WTC11 (cell line): ENCODE data around the gene DHX34. TPM values are rescaled to one million over a fixed set of nuclear protein-coding genes. Genes with fewer than 3 reads are reported as not detected.

Experiments used
- ATAC-seq: fragments of 200-7000 bp; cut with Tn5 transposase; 2 replicates; pipeline ENCODE4 v1.10.0; 2021; ENCODE audit warnings: mild to moderate bottlenecking, moderate library complexity
- CTCF ChIA-PET: fragments of 300-600 bp; sonication (Branson Sonifier 250); formaldehyde crosslinking; loops from one replicate; lab custom pipeline; 2021; ENCODE audit warnings: antibody characterized with exemption; lab: Charles Lee
- POLR2A ChIA-PET: fragments of 350-600 bp; sonication (Branson Sonifier 250); formaldehyde crosslinking; loops from one replicate; lab custom pipeline; 2021; ENCODE audit warnings: antibody characterized with exemption; lab: Charles Lee
- DNase-seq: peaks from one replicate; pipeline ENCODE4 v3.0.0; 2021; ENCODE audit warnings: low spot score
- H3K27ac Mint-ChIP-seq: 2 replicates; pipeline ENCODE4 v1.8.0; 2021; ENCODE audit warnings: mixed read lengths
- H3K27me3 Mint-ChIP-seq: 2 replicates; pipeline ENCODE4 v1.8.0; 2021; ENCODE audit warnings: low read depth, mild to moderate bottlenecking, moderate library complexity, mixed read lengths
- H3K36me3 Mint-ChIP-seq: 2 replicates; pipeline ENCODE4 v1.8.0; 2021; ENCODE audit warnings: mixed read lengths
- H3K4me1 Mint-ChIP-seq: 2 replicates; pipeline ENCODE4 v1.8.0; 2022; ENCODE audit warnings: mixed read lengths
- H3K4me3 Mint-ChIP-seq: 2 replicates; pipeline ENCODE4 v1.8.0; 2021; ENCODE audit warnings: mild to moderate bottlenecking, moderate library complexity, mixed read lengths
- H3K9me3 Mint-ChIP-seq: 2 replicates; pipeline ENCODE4 v1.8.0; 2021; ENCODE audit warnings: mixed read lengths
- ATF1 ChIP-seq: sonication (generic); formaldehyde crosslinking; IDR thresholded peaks from 2 replicates; pipeline ENCODE4 v1.8.1; 2023; ENCODE audit warnings: mild to moderate bottlenecking, moderate library complexity, missing genetic modification reagents
- CREB1 ChIP-seq: sonication (generic); formaldehyde crosslinking; IDR thresholded peaks from 2 replicates; pipeline ENCODE4 v1.8.0; 2023; ENCODE audit warnings: mild to moderate bottlenecking, missing genetic modification reagents
- IRF2 ChIP-seq: sonication (generic); formaldehyde crosslinking; IDR thresholded peaks from 2 replicates; pipeline ENCODE4 v1.8.0; 2022; ENCODE audit warnings: low read depth, missing genetic modification reagents, borderline replicate concordance
- MYBL2 ChIP-seq: sonication (generic); formaldehyde crosslinking; IDR thresholded peaks from 2 replicates; pipeline ENCODE4 v1.8.1; 2023; ENCODE audit warnings: mild to moderate bottlenecking, moderate library complexity, missing genetic modification reagents
- OVOL2 ChIP-seq: fragments of 250-450 bp; sonication (Bioruptor Pico); IDR thresholded peaks from 2 replicates; pipeline ENCODE4 v1.9.0; 2021; ENCODE audit warnings: mild to moderate bottlenecking, borderline replicate concordance
- PRRX2 ChIP-seq: fragments of 250-450 bp; sonication (Bioruptor Pico); IDR thresholded peaks from 2 replicates; pipeline ENCODE4 v1.8.0; 2021; ENCODE audit warnings: mild to moderate bottlenecking
- RELA ChIP-seq: sonication (generic); formaldehyde crosslinking; IDR thresholded peaks from 2 replicates; pipeline ENCODE4 v1.8.1; 2022; ENCODE audit warnings: missing genetic modification reagents, mild to moderate bottlenecking, borderline replicate concordance
- RORB ChIP-seq: fragments of 250-450 bp; sonication (Bioruptor Pico); IDR thresholded peaks from 2 replicates; pipeline ENCODE4 v1.9.0; 2021; ENCODE audit warnings: mild to moderate bottlenecking
- SOX15 ChIP-seq: fragments of 250-450 bp; sonication (Bioruptor Pico); IDR thresholded peaks from 2 replicates; pipeline ENCODE4 v1.9.0; 2021; ENCODE audit warnings: mild to moderate bottlenecking
- TEAD4 ChIP-seq: sonication (generic); formaldehyde crosslinking; IDR thresholded peaks from 2 replicates; pipeline ENCODE4 v1.8.0; 2022; ENCODE audit warnings: mild to moderate bottlenecking, missing genetic modification reagents
- TP53 ChIP-seq: sonication (generic); formaldehyde crosslinking; IDR thresholded peaks from 2 replicates; pipeline ENCODE4 v1.8.1; 2023; ENCODE audit warnings: mild to moderate bottlenecking, missing genetic modification reagents
- ZNF138 ChIP-seq: sonication (generic); formaldehyde crosslinking; conservative IDR thresholded peaks from 2 replicates; pipeline ENCODE4 v1.8.1; 2022; ENCODE audit warnings: mild to moderate bottlenecking, moderate library complexity, missing genetic modification reagents
- total RNA-seq: library from RNA; stranded (reverse); gene quantifications from 3 replicates; pipeline ENCODE4 v1.2.3, GENCODE V29; 2021
- TF ChIP-seq, protein P1 (sequence below): fragments of 250-450 bp; sonication (Bioruptor Pico); IDR thresholded peaks from 2 replicates; pipeline ENCODE4 v1.9.0; 2021; ENCODE audit warnings: moderate library complexity, mild to moderate bottlenecking, inconsistent platforms, borderline replicate concordance
- TF ChIP-seq, protein P2 (sequence below): fragments of 250-450 bp; sonication (Bioruptor Pico); IDR thresholded peaks from 2 replicates; pipeline ENCODE4 v1.9.0; 2021; ENCODE audit warnings: mild to moderate bottlenecking
- TF ChIP-seq, protein P3 (sequence below): sonication (generic); formaldehyde crosslinking; conservative IDR thresholded peaks from 2 replicates; pipeline ENCODE4 v1.8.1; 2022; ENCODE audit warnings: mild to moderate bottlenecking, missing genetic modification reagents
- TF ChIP-seq, protein P4 (sequence below): fragments of 250-450 bp; sonication (Bioruptor Pico); IDR thresholded peaks from 2 replicates; pipeline ENCODE4 v1.9.0; 2021; ENCODE audit warnings: mild to moderate bottlenecking
- TF ChIP-seq, protein P5 (sequence below): fragments of 200-600 bp; IDR thresholded peaks from 2 replicates; pipeline ENCODE4 v1.8.0; 2022; ENCODE audit warnings: antibody characterized with exemption
- TF ChIP-seq, protein P6 (sequence below): sonication (generic); formaldehyde crosslinking; IDR thresholded peaks from 2 replicates; pipeline ENCODE4 v1.8.1; 2023; ENCODE audit warnings: mild to moderate bottlenecking, missing genetic modification reagents, borderline replicate concordance

Gene DHX34
- total RNA-seq, 1 experiment from 2014 or later: 35.6 TPM

DNA sequence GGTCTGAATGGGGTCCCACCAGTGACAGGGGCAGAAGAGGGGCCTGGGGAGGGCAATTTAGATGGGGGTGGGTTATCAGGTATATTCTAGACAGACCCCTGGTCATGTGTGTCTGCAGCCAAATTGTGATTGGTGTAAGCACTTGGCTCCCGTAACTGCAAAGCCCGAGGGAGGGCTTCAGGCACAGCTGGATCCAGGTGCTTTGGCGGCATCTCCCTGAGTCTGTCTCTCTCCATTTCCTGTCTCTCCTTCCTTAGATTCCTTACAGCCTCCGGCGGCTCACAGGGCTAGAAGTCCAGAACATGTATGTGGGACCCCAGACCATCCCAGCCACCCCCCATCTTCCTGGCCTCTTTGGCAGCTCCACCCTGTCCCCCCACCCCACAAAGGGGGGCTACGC lies 31.4 kb downstream of the DHX34 start (continued):
- TF ChIP-seq SOX15 (CRISPR knock-in tag) (no peak), RELA (CRISPR knock-in tag) (no peak), OVOL2 (CRISPR knock-in tag) (no peak), MYBL2 (CRISPR knock-in tag) (no peak), PRRX2 (CRISPR knock-in tag) (no peak)
- TF ChIP-seq, protein P1, sequence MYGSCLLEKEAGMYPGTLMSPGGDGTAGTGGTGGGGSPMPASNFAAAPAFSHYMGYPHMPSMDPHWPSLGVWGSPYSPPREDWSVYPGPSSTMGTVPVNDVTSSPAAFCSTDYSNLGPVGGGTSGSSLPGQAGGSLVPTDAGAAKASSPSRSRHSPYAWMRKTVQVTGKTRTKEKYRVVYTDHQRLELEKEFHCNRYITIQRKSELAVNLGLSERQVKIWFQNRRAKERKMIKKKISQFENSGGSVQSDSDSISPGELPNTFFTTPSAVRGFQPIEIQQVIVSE (CRISPR knock-in tag): no peak
- TF ChIP-seq, protein P2, sequence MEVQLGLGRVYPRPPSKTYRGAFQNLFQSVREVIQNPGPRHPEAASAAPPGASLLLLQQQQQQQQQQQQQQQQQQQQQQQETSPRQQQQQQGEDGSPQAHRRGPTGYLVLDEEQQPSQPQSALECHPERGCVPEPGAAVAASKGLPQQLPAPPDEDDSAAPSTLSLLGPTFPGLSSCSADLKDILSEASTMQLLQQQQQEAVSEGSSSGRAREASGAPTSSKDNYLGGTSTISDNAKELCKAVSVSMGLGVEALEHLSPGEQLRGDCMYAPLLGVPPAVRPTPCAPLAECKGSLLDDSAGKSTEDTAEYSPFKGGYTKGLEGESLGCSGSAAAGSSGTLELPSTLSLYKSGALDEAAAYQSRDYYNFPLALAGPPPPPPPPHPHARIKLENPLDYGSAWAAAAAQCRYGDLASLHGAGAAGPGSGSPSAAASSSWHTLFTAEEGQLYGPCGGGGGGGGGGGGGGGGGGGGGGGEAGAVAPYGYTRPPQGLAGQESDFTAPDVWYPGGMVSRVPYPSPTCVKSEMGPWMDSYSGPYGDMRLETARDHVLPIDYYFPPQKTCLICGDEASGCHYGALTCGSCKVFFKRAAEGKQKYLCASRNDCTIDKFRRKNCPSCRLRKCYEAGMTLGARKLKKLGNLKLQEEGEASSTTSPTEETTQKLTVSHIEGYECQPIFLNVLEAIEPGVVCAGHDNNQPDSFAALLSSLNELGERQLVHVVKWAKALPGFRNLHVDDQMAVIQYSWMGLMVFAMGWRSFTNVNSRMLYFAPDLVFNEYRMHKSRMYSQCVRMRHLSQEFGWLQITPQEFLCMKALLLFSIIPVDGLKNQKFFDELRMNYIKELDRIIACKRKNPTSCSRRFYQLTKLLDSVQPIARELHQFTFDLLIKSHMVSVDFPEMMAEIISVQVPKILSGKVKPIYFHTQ (CRISPR knock-in tag): no peak
- TF ChIP-seq, protein P3, sequence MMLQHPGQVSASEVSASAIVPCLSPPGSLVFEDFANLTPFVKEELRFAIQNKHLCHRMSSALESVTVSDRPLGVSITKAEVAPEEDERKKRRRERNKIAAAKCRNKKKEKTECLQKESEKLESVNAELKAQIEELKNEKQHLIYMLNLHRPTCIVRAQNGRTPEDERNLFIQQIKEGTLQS (CRISPR knock-in tag): no peak
- TF ChIP-seq, all 79 proteins: peak for 0

DNA sequence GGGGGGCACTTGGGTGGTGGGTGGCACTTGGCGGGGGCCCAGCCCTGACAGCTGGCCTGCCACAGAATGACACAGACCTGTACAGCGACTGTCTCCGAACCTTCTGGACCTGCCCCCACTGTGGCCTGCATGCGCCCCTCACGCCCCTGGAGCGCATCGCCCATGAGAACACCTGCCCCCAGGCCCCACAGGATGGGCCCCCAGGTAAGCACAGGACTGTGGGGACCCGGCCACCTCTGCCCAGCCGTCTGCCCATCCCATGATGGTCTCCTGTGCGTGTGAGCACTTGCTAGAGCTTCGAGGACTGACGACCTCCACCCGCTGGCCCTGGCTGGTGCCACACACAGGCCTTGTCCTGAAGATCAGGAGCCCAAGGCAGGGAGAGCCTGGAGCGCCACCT lies 32.0 kb downstream of the DHX34 start:
- peaks cover 36% of the 10 kb centered on the region for H3K36me3 Mint-ChIP-seq
- H3K4me1 Mint-ChIP-seq: peaks cover 7% of the 10 kb centered on the region; the same call in 1 of the 2 replicates
- no peak overlapping the region for H3K27ac Mint-ChIP-seq
- CTCF ChIA-PET: interaction anchor here (1.3 to 4.6 kb wide), 2 partner anchors 10 to 47 kb away, joined by 6 to 29 read pairs; no protein-coding TSS in a partner anchor
- POLR2A ChIA-PET: interaction anchor here (1.6 kb wide), 1 partner anchor 10 kb away, joined by 6 read pairs; no protein-coding TSS in a partner anchor
- DNase-seq: no peak
- H3K4me3 Mint-ChIP-seq: no peak overlapping the region
- ATAC-seq: no peak
- H3K9me3 Mint-ChIP-seq: no peaks in the 10 kb centered on the region
- no peak for TF ChIP-seq IRF2 (CRISPR knock-in tag)
- TF ChIP-seq ZNF138 (CRISPR knock-in tag): no peak
- TF ChIP-seq ATF1 (CRISPR knock-in tag): no peak
- no peak for TF ChIP-seq MYBL2 (CRISPR knock-in tag)
- TF ChIP-seq, protein P4, sequence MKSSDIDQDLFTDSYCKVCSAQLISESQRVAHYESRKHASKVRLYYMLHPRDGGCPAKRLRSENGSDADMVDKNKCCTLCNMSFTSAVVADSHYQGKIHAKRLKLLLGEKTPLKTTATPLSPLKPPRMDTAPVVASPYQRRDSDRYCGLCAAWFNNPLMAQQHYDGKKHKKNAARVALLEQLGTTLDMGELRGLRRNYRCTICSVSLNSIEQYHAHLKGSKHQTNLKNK: no peak
- no peak for TF ChIP-seq TEAD4
- TF ChIP-seq, protein P5, sequence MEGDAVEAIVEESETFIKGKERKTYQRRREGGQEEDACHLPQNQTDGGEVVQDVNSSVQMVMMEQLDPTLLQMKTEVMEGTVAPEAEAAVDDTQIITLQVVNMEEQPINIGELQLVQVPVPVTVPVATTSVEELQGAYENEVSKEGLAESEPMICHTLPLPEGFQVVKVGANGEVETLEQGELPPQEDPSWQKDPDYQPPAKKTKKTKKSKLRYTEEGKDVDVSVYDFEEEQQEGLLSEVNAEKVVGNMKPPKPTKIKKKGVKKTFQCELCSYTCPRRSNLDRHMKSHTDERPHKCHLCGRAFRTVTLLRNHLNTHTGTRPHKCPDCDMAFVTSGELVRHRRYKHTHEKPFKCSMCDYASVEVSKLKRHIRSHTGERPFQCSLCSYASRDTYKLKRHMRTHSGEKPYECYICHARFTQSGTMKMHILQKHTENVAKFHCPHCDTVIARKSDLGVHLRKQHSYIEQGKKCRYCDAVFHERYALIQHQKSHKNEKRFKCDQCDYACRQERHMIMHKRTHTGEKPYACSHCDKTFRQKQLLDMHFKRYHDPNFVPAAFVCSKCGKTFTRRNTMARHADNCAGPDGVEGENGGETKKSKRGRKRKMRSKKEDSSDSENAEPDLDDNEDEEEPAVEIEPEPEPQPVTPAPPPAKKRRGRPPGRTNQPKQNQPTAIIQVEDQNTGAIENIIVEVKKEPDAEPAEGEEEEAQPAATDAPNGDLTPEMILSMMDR: no peak
- no peak for TF ChIP-seq CREB1
- TF ChIP-seq TP53 (CRISPR knock-in tag): no peak
- TF ChIP-seq, protein P6, sequence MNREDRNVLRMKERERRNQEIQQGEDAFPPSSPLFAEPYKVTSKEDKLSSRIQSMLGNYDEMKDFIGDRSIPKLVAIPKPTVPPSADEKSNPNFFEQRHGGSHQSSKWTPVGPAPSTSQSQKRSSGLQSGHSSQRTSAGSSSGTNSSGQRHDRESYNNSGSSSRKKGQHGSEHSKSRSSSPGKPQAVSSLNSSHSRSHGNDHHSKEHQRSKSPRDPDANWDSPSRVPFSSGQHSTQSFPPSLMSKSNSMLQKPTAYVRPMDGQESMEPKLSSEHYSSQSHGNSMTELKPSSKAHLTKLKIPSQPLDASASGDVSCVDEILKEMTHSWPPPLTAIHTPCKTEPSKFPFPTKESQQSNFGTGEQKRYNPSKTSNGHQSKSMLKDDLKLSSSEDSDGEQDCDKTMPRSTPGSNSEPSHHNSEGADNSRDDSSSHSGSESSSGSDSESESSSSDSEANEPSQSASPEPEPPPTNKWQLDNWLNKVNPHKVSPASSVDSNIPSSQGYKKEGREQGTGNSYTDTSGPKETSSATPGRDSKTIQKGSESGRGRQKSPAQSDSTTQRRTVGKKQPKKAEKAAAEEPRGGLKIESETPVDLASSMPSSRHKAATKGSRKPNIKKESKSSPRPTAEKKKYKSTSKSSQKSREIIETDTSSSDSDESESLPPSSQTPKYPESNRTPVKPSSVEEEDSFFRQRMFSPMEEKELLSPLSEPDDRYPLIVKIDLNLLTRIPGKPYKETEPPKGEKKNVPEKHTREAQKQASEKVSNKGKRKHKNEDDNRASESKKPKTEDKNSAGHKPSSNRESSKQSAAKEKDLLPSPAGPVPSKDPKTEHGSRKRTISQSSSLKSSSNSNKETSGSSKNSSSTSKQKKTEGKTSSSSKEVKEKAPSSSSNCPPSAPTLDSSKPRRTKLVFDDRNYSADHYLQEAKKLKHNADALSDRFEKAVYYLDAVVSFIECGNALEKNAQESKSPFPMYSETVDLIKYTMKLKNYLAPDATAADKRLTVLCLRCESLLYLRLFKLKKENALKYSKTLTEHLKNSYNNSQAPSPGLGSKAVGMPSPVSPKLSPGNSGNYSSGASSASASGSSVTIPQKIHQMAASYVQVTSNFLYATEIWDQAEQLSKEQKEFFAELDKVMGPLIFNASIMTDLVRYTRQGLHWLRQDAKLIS: no peak
- no peak for TF ChIP-seq RELA (CRISPR knock-in tag)
- no peak for TF ChIP-seq RORB (CRISPR knock-in tag)
- no peaks in the 10 kb centered on the region for H3K27me3 Mint-ChIP-seq
